HepG2 (cell line): ENCODE measurements around the gene C4B. TPM values are rescaled to one million over a fixed set of nuclear protein-coding genes. Genes with fewer than 3 reads are reported as not detected.
A peak's percentile ranks its signal among the peaks of the same experiment; 100 is the strongest.

ENCODE experiments used
- ATAC-seq: fragments of 200-7000 bp; cut with Tn5 transposase; 3 replicates; pipeline ENCODE4 v1.9.1; 2020; ENCODE audit warnings: mild to moderate bottlenecking, moderate library complexity
- BruUV-seq: library from RNA; stranded (reverse); fragments of 400-500 nt; replicated peaks from 2 replicates; lab custom pipeline; 2021; lab: Mats Ljungman, UMichigan
- CTCF ChIA-PET: fragments of 300-600 bp; formaldehyde crosslinking; extraction: SDS; loops from one replicate; lab custom pipeline; 2021; ENCODE audit warnings: low total read pairs, inconsistent platforms, low intra/inter-chr PET ratio; lab: Yijun Ruan, JAX
- POLR2A ChIA-PET: fragments of 350-600 bp; sonication (Branson Sonifier 250); formaldehyde crosslinking; loops from one replicate; lab custom pipeline; 2020; ENCODE audit warnings: antibody characterized with exemption, inconsistent platforms; lab: Yijun Ruan, JAX
- DNase-seq: peaks from one replicate; pipeline ENCODE4 v3.0.0-alpha.2; 2015; ENCODE audit warnings: low spot score
- FAIRE-seq: peaks from 3 replicates; lab custom pipeline; 2011; peaks lifted over from hg19 to GRCh38; lab: Jason Lieb, UNC
- H2AFZ ChIP-seq: one replicate; pipeline ENCODE4 v1.6.1; 2011; ENCODE audit warnings: low read length, inconsistent platforms
- H3K27ac ChIP-seq: fragments of 300-600 bp; 3 replicates; pipeline ENCODE4 v1.8.0; 2011; ENCODE audit warnings: mixed run types, mild to moderate bottlenecking, mixed read lengths, low read length, inconsistent platforms; ENCODE audit not compliant: insufficient read depth; ENCODE audit errors: extremely low read length
- H3K27me3 ChIP-seq, 2 experiments: fragments of 200-600 bp in 1 of 2; 2 replicates in 1 of 2; 3 replicates in 1 of 2; pipeline versions ENCODE4 v1.6.0 to v1.8.0; 2011; ENCODE audit warnings: low read length in 2 of 2, mild to moderate bottlenecking in 2 of 2, moderate library complexity in 2 of 2, inconsistent platforms in 1 of 2; ENCODE audit not compliant: insufficient read depth in 2 of 2, control insufficient read depth in 1 of 2
- H3K36me3 ChIP-seq, 2 experiments: fragments of 200-600 bp in 1 of 2; replicated peaks in 1 of 2; 2 replicates in 1 of 2; 3 replicates in 1 of 2; pipeline versions ENCODE4 v1.5.1 to v1.8.0; 2011; ENCODE audit warnings: low read length in 2 of 2, inconsistent platforms in 1 of 2; ENCODE audit not compliant: insufficient read depth in 2 of 2, control insufficient read depth in 1 of 2
- H3K4me1 ChIP-seq: 2 replicates; pipeline ENCODE4 v1.5.1; 2012; ENCODE audit warnings: low read length, inconsistent platforms; ENCODE audit not compliant: insufficient read depth
- H3K4me2 ChIP-seq: 2 replicates; pipeline ENCODE4 v1.6.0; 2011; ENCODE audit warnings: low read depth, low read length, inconsistent platforms
- H3K4me3 ChIP-seq, 3 experiments: fragments of 200-600 bp in 1 of 3; sonication (generic), shearing (Covaris generic) in 1 of 3; replicated peaks in 1 of 3; 2 replicates each; pipeline ENCODE4 v1.5.1; 2011 to 2016; ENCODE audit warnings: low read length in 3 of 3, inconsistent platforms in 2 of 3, low read depth in 2 of 3, mild to moderate bottlenecking in 2 of 3, control low read depth in 1 of 3, mixed read lengths in 1 of 3; ENCODE audit not compliant: insufficient read depth in 1 of 3
- H3K79me2 ChIP-seq: one replicate; pipeline ENCODE4 v1.6.1; 2011; ENCODE audit warnings: low read length, inconsistent platforms; ENCODE audit not compliant: insufficient read depth
- H3K9ac ChIP-seq: 2 replicates; pipeline ENCODE4 v1.6.0; 2011; ENCODE audit warnings: mild to moderate bottlenecking, low read depth, low read length, inconsistent platforms; ENCODE audit not compliant: insufficient read depth
- H3K9me3 ChIP-seq: 2 replicates; pipeline ENCODE4 v1.5.1; 2012; ENCODE audit warnings: mild to moderate bottlenecking, low read length
- H4K20me1 ChIP-seq: 2 replicates; pipeline ENCODE4 v1.6.0; 2011; ENCODE audit warnings: inconsistent platforms, mild to moderate bottlenecking, low read length, moderate library complexity; ENCODE audit not compliant: insufficient read depth
- DMTF1 ChIP-seq: sonication (generic); formaldehyde crosslinking; IDR thresholded peaks from 2 replicates; pipeline ENCODE4 v1.4.0; 2020; ENCODE audit warnings: mild to moderate bottlenecking, missing genetic modification reagents
- DNMT3B ChIP-seq: conservative IDR thresholded peaks from 2 replicates; pipeline ENCODE4 v1.6.1; 2016; ENCODE audit warnings: missing biosample characterization, control low read depth
- DR1 ChIP-seq: sonication (generic); formaldehyde crosslinking; IDR thresholded peaks from 2 replicates; pipeline ENCODE4 v1.8.0; 2021; ENCODE audit warnings: mild to moderate bottlenecking, missing genetic modification reagents, inconsistent platforms
- GABPA ChIP-seq, 2 experiments: IDR thresholded peaks; 2 replicates each; pipeline ENCODE4 v1.6.1; 2011 to 2016; ENCODE audit warnings: low read depth in 2 of 2, low read length in 1 of 2, missing biosample characterization in 1 of 2, missing genetic modification characterization in 1 of 2
- GLI4 ChIP-seq: sonication (generic); formaldehyde crosslinking; IDR thresholded peaks from 2 replicates; pipeline ENCODE4 v1.5.1; 2020; ENCODE audit warnings: missing genetic modification reagents, mild to moderate bottlenecking, moderate library complexity, borderline replicate concordance
- KLF12 ChIP-seq: sonication (generic); formaldehyde crosslinking; IDR thresholded peaks from 2 replicates; pipeline ENCODE4 v1.4.0; 2020; ENCODE audit warnings: missing genetic modification reagents, borderline replicate concordance
- TGIF2 ChIP-seq: IDR thresholded peaks from 2 replicates; pipeline ENCODE4 v1.6.1; 2016; ENCODE audit warnings: control low read depth, missing compliant biosample characterization
- THAP8 ChIP-seq: sonication (generic); formaldehyde crosslinking; IDR thresholded peaks from 2 replicates; pipeline ENCODE4 v1.5.1; 2020; ENCODE audit warnings: missing genetic modification reagents, mild to moderate bottlenecking, borderline replicate concordance
- ZNF180 ChIP-seq: sonication (generic); formaldehyde crosslinking; IDR thresholded peaks from 2 replicates; pipeline ENCODE4 v1.4.0; 2020; ENCODE audit warnings: low read depth, missing genetic modification reagents, borderline replicate concordance
- ZNF275 ChIP-seq: sonication (generic); formaldehyde crosslinking; IDR thresholded peaks from 2 replicates; pipeline ENCODE4 v1.8.0; 2022; ENCODE audit warnings: missing genetic modification reagents, mild to moderate bottlenecking, inconsistent platforms, borderline replicate concordance
- ZNF547 ChIP-seq: sonication (generic); formaldehyde crosslinking; IDR thresholded peaks from 2 replicates; pipeline ENCODE4 v1.5.1; 2020; ENCODE audit warnings: mild to moderate bottlenecking, missing genetic modification reagents
- ZNF574 ChIP-seq: sonication (generic); formaldehyde crosslinking; IDR thresholded peaks from 2 replicates; pipeline ENCODE4 v1.4.0; 2020; ENCODE audit warnings: missing genetic modification reagents
- ZNF749 ChIP-seq: sonication (generic); formaldehyde crosslinking; IDR thresholded peaks from 2 replicates; pipeline ENCODE4 v1.8.0; 2022; ENCODE audit warnings: mild to moderate bottlenecking, missing genetic modification reagents, moderate library complexity, borderline replicate concordance
- ZNF766 ChIP-seq: sonication (generic); formaldehyde crosslinking; IDR thresholded peaks from 2 replicates; pipeline ENCODE4 v1.5.0; 2020; ENCODE audit warnings: missing genetic modification reagents, borderline replicate concordance
- ZNF891 ChIP-seq: sonication (generic); formaldehyde crosslinking; IDR thresholded peaks from 2 replicates; pipeline ENCODE4 v1.5.0; 2020; ENCODE audit warnings: mild to moderate bottlenecking, missing genetic modification reagents
- WGBS: methylation state at CpG from one replicate; pipeline ENCODE4 v1.1.6; 2017; ENCODE audit warnings: low lambda C conversion rate; 5-methylcytosine and 5-hydroxymethylcytosine counted together
- in situ Hi-C: cut with HindIII; loops from 2 replicates; pipeline ENCODE4 v1.10.0; 2017; ENCODE audit warnings: low pct_unique_long_range_greater_than_20kb; ENCODE audit not compliant: extremely low pct_ligation_motif_present
- intact Hi-C: fragments of 100-400 bp; cut with micrococcal nuclease; formaldehyde crosslinking; loops from one replicate; pipeline ENCODE4 v1.10.0; 2022; ENCODE audit not compliant: unreplicated experiment
- polyA plus RNA-seq, 8 experiments: library from polyadenylated mRNA; depleted of rRNA in 3 of 8; stranded (reverse) in 7 of 8; unstranded in 1 of 8; fragments of >200 nt; fragmentation: Illumina TruSeq in 4 of 8; extraction: Trizol in 4 of 8; gene quantifications; 2 replicates each; pipeline versions ENCODE4 v1.2.1 to v1.2.3, GENCODE V29; 2011 to 2016; ENCODE audit warnings: low read depth in 4 of 8, missing spikeins in 1 of 8, mixed read lengths in 1 of 8; ENCODE audit not compliant: insufficient read depth in 1 of 8
- total RNA-seq, 5 experiments: library from RNA; depleted of rRNA; stranded (reverse); fragments of >200 nt; fragmentation: Illumina TruSeq; extraction: Trizol; gene quantifications; 2 replicates each; pipeline ENCODE4 v1.2.3, GENCODE V29; 2016; ENCODE audit warnings: low read depth in 1 of 5

The C4B gene
- total and polyA plus RNA-seq, 2 of the 13 experiments (the other 11 are each of a cell fraction or from before 2014, with no cell fraction given): 167 to 538 TPM

- ChIA-PET CTCF (no interaction called here), POLR2A (interaction anchor here (0.9 to 1.4 kb wide), 3 partner anchors 41 to 924 kb away, joined by 3 read pairs; partner anchors contain the start of gene APOM)
- BruUV-seq: no TSS peak
- Histone ChIP-seq H3K9ac (no peak overlapping the region), H3K4me3 (peak overlapping the region in 1 of 3 experiments; percentile 69; a peak in 1 of 6 replicates), H3K9me3 (no peaks in the 10 kb centered on the region), H2AFZ (no peak overlapping the region), H3K36me3 (no peaks in the 10 kb centered on the region), H4K20me1 (no peaks in the 10 kb centered on the region), H3K79me2 (no peaks in the 10 kb centered on the region), H3K27ac (no peak overlapping the region), H3K4me1 (peaks cover 39% of the 10 kb centered on the region), H3K27me3 (peaks cover 11 to 22% of the 10 kb centered on the region in 2 experiments; a peak in 3 of 5 replicates), H3K4me2 (peak overlapping the region; percentile 74)
- 30% methylated on average over 9 of the region's 11 CpGs for WGBS
- intact Hi-C loops: no loop called here
- DNase-seq (peak; percentile 27), FAIRE-seq (no peak), ATAC-seq (no peak)
- in situ Hi-C loops: no loop called here
- TF ChIP-seq DNMT3B (CRISPR knock-in tag) (peak; percentile 81; the same call in 1 of the 2 replicates), GABPA (IDR thresholded peaks at IDR 0.05; ENCODE audit: low read depth, low read length) (no peak), GABPA (CRISPR knock-in tag; IDR thresholded peaks at IDR 0.05; ENCODE audit: low read depth) (no peak), DMTF1 (no peak), ZNF275 (no peak), ZNF749 (CRISPR knock-in tag) (no peak), ZNF574 (CRISPR knock-in tag) (no peak), ZNF891 (CRISPR knock-in tag) (0 out of 2 replicates have a peak, but pooled peaks have one; percentile 17), GLI4 (no peak), ZNF547 (CRISPR knock-in tag) (no peak), THAP8 (CRISPR knock-in tag) (no peak), ZNF766 (no peak), KLF12 (CRISPR knock-in tag) (no peak), DR1 (no peak), TGIF2 (CRISPR knock-in tag) (0 out of 2 replicates have a peak, but pooled peaks have one; percentile 36), ZNF180 (CRISPR knock-in tag) (no peak)
These were observed 32.5 kb downstream of the C4B start for GRCh38 chr6:32047084-32047478.
